Small intestine (tissue), 7 donors: ENCODE measurements around the gene UBE3C. TPM values are rescaled to one million over a fixed set of nuclear protein-coding genes. Genes with fewer than 3 reads are reported as not detected.
"Not testable (repeated sequence)": the region's sequence is repeated elsewhere in the genome, so short reads cannot be mapped to it uniquely, and the experiment has no call there.

Experiments
- DNase-seq, 2 donors: peaks; one replicate each; pipeline versions ENCODE4 v3.0.0 to v3.0.0-alpha.2; 2013
- FAIRE-seq: peaks from 2 replicates; lab custom pipeline; 2012; peaks lifted over from hg19 to GRCh38; lab: Jason Lieb, UNC
- H3K27ac ChIP-seq, 3 donors: one replicate each; pipeline ENCODE4 v1.5.1; 2013; ENCODE audit warnings: low read length in 2 of 3, mild to moderate bottlenecking in 2 of 3, control low read depth in 1 of 3, inconsistent platforms in 1 of 3, low read depth in 1 of 3, moderate library complexity in 1 of 3
- H3K27me3 ChIP-seq, 3 donors: one replicate each; pipeline ENCODE4 v1.6.1; 2013; ENCODE audit warnings: low read length in 3 of 3, inconsistent platforms in 1 of 3; ENCODE audit not compliant: control insufficient read depth in 3 of 3, insufficient read depth in 3 of 3
- H3K36me3 ChIP-seq, 3 donors: one replicate each; pipeline ENCODE4 v1.6.1; 2013; ENCODE audit warnings: low read length in 3 of 3, inconsistent platforms in 1 of 3, low read depth in 1 of 3, mild to moderate bottlenecking in 1 of 3, moderate library complexity in 1 of 3; ENCODE audit not compliant: control insufficient read depth in 3 of 3, insufficient read depth in 2 of 3
- H3K4me1 ChIP-seq, 3 donors: one replicate each; pipeline ENCODE4 v1.6.1; 2013; ENCODE audit warnings: low read length in 2 of 3, inconsistent platforms in 1 of 3, low read depth in 1 of 3, mild to moderate bottlenecking in 1 of 3, moderate library complexity in 1 of 3; ENCODE audit not compliant: control insufficient read depth in 3 of 3, insufficient read depth in 2 of 3
- H3K4me3 ChIP-seq, 3 donors: one replicate each; pipeline ENCODE4 v1.5.1; 2013; ENCODE audit warnings: low read length in 3 of 3, control low read depth in 1 of 3, inconsistent platforms in 1 of 3, low read depth in 1 of 3, mild to moderate bottlenecking in 1 of 3, moderate library complexity in 1 of 3
- H3K9me3 ChIP-seq, 2 donors: one replicate each; pipeline ENCODE4 v1.6.1; 2013; ENCODE audit warnings: low read depth in 1 of 2, low read length in 1 of 2; ENCODE audit not compliant: control insufficient read depth in 2 of 2, insufficient read depth in 1 of 2
- WGBS, 3 donors: extraction: QIAGEN DNeasy Blood & Tissue Kit; methylation state at CpG; one replicate each; pipeline ENCODE4 v1.1.7; 2013; 5-methylcytosine and 5-hydroxymethylcytosine counted together
- polyA plus RNA-seq, 4 donors: library from polyadenylated mRNA; stranded (reverse) in 3 of 4; unstranded in 1 of 4; fragments of 200-250 nt in 3 of 4; fragments of 120-200 nt in 1 of 4; gene quantifications; one replicate each; pipeline versions ENCODE4 v1.2.1 to v1.2.3, GENCODE V29; 2013
- donor health status: healthy with polysubstance abuse.
- donor health status: control.
- donor health status: control.
- donor health status: Bipolar disorder and iron deficiency.
- donor health status: healthy.

Gene UBE3C
- polyA plus RNA-seq, 4 donors: 22.2 to 47.6 (median 26.8) TPM

DNA sequence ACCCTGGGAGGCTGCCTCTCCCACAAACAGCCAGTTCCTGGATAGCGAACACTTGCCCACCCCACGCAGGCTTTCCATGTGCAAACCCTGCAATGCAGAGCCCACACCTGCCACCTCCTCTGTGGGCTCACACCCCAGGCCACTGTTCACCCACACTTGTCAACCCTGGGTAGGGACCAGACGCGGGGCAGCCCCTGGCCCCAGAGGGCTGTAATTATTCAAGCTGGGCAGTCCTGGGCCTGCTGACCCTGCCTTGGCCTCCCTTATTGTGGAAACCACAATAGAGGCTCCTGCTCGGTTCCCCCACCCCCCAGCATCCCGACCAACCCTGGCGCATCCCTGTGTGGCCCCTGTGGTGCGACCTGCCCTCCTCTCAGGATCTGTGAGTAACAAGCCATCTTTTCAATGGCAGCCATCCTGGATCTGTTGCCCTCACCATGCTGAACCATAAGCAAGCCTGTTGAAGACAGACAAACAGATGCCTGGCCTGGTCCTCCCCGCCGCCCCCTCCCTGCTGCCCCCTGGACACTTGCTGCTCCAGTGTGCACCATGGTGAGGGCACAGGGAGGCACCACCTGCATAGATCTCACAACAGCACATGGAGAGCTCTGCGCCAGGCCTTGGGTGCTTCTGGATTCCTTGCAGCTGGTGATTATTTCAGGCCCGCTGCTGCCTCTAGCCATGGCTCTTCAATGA is 15.8 kb upstream of the UBE3C start:
- DNase-seq: no peak
- 78 to 88% (median 87%) methylated on average over 12 of the region's 12 CpGs for WGBS, 3 donors
- no peak overlapping the region for H3K4me3 ChIP-seq

DNA sequence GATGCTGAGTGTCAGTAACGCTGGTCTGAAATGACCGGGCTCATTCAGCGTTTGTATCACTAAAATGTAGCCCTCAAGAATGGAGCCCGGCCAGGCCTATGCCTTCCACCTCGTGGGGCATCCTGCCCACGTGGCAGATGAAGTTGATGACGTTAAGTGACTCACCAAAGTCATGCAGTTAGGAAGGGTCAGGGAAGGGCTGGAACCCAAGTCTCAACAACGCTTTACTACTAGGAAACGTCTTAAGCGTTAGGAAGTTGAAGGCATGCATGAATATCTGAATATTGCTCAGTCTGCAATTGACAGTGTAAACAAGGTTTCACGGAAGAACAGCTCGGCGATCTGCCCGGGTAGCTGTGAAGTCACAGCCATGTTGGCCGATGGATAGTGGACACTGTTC is 14.0 kb upstream of the UBE3C start:
- Histone ChIP-seq H3K27ac (no peak overlapping the region), H3K9me3 (no peaks in the 10 kb centered on the region), H3K4me1 (no peaks in the 10 kb centered on the region), H3K36me3 (no peaks in the 10 kb centered on the region), H3K4me3 (no peak overlapping the region), H3K27me3 (no peaks in the 10 kb centered on the region)
- DNase-seq (no peak), FAIRE-seq (no peak)
- WGBS, 3 donors: 84 to 89% (median 87%) methylated on average over 15 of the region's 15 CpGs

More for the DNA sequence above, 15.8 kb upstream of the UBE3C start:
- H3K27ac ChIP-seq: no peak overlapping the region
- H3K4me1 ChIP-seq: no peaks in the 10 kb centered on the region
- H3K9me3 ChIP-seq: peaks cover 0 to 2% of the 10 kb centered on the region in 2 donors
- peaks cover 0 to under 1% (median 0%) of the 10 kb centered on the region in 3 donors for H3K27me3 ChIP-seq
- H3K36me3 ChIP-seq: no peaks in the 10 kb centered on the region
- FAIRE-seq: no peak

DNA sequence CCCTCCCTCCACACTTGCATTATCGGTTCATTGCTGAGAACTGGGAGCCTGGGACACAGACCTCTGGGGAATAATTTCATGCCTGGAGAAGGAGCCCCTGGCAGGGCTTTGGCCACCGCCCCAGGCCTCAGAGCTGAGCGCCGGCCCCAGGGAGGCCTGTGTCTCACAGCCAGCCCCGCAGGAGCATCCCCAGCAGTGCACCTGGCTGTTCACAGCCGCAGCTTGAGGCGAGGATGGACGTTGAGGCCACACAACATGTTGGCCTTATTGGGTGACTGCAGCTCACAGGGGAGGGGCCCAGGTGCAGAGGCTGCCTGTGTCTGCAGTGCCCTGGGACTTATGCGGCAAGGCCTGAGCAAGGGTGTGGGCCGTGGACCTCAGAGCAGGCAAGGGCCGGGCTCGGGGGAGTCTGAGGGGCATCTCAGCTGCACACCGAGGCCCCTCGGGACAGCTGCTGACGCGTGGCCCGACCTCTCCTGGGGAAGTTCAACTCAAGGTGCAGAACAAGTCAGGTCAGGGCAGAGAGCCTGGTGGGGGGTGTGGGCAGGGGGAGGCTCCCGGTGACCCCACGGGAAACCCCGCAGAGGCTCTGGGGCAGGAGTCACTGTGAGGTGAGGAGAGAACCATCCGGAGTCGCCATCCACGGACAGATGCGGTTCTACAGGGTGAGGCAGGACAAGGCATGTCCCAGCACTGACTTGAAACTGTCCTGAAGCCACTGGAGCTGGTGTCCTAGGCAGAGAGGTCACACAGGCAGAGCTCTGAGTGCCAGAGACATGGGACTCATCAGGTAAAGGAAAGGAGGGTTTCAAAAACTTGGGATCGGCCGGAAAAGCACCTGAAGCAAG is 13.1 kb upstream of the UBE3C start:
- Histone ChIP-seq H3K36me3 (no peaks in the 10 kb centered on the region), H3K27me3 (peaks cover 0 to 3% (median 0%) of the 10 kb centered on the region in 3 donors), H3K9me3 (no peaks in the 10 kb centered on the region), H3K4me3 (no peak overlapping the region), H3K27ac (no peak overlapping the region), H3K4me1 (no peaks in the 10 kb centered on the region)
- 84 to 93% (median 86%) methylated on average over 25 to 26 of the region's 26 CpGs for WGBS, 3 donors
- no peak for FAIRE-seq
- no peak for DNase-seq

DNA sequence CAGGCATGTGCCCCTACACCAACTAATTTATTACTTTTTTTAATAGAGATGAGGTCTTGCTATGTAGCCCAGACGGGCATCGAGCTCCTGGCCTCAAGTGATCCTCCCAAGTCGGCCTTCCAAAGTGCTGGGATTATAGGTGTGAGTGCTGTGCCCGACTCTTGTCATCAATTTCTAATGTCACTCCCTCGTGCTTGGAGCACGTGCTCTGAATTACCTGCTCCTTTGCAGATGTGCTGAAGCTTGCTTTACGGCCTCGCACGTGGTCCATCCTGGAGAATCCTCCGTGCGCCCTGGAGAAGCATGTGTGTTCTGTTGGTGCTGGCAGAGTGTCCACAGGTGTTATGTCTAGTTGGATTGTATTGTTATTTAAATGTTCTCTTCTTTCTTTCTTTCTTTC is 11.8 kb upstream of the UBE3C start:
- Histone ChIP-seq H3K4me3 (no peak overlapping the region), H3K27ac (no peak overlapping the region), H3K4me1 (no peaks in the 10 kb centered on the region), H3K36me3 (no peaks in the 10 kb centered on the region), H3K27me3 (peaks cover 0 to 3% (median 0%) of the 10 kb centered on the region in 3 donors), H3K9me3 (no peaks in the 10 kb centered on the region)
- 86 to 94% (median 91%) methylated on average over 11 of the region's 11 CpGs for WGBS, 3 donors
- FAIRE-seq: no peak
- DNase-seq: no peak

DNA sequence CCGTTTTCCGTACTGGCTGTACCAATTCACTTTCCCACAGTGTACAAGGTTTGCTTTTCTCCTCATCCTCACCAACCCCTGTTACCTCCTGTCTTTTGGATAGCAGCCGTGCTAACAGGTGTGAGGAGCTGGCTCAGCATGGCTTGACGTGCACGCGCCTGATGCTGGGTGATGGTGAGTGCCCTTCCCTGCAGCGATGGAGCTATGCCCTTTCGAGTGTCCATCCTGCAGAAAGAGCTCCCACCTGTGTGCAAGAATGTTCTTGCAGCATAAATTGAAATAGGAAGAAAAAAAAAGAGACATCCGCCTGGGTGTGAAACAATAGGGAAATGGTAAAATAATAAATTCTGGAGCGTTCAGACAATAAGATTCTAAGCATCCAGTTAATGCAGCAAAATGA is 9.5 kb upstream of the UBE3C start:
- no peak overlapping the region for H3K27ac ChIP-seq
- FAIRE-seq (no peak), DNase-seq (no peak)
- WGBS, 3 donors: 72 to 85% (median 73%) methylated on average over 10 of the region's 10 CpGs
- peaks cover 0 to 3% (median 0%) of the 10 kb centered on the region in 3 donors for H3K27me3 ChIP-seq
- no peaks in the 10 kb centered on the region for H3K9me3 ChIP-seq
- no peak overlapping the region for H3K4me3 ChIP-seq
- no peaks in the 10 kb centered on the region for H3K4me1 ChIP-seq
- H3K36me3 ChIP-seq: no peaks in the 10 kb centered on the region

DNA sequence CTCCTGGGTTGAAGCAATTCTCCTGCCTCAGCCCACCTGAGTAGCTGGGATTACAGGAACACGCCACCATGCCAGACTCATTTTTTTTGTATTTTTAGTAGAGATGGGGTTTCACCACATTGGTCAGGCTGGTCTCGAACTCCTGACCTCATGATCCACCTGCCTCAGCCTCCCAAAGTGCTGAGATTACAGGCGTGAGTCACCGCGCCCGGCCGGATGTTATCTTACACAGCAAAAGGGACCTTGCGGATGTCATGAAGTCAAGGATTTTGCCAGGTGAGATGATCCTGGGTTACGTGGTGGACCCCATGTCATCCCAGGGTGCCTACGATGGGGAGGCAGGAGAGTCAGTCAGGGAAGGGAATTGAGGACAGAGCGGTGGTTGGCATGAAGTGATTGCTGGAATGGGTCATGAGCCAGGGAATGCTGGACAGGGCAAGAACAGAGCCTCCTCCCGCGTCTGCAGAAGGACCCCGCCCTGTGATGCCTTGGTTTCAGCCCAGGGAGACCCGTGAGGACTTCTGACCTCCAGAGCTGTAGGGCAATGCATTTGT is 8.7 kb upstream of the UBE3C start:
- 35 to 69% (median 55%) methylated on average over 15 of the region's 15 CpGs for WGBS, 3 donors
- DNase-seq (no peak), FAIRE-seq (no peak)
- no peak overlapping the region for H3K27ac ChIP-seq
- no peaks in the 10 kb centered on the region for H3K36me3 ChIP-seq
- H3K4me1 ChIP-seq: no peaks in the 10 kb centered on the region
- no peak overlapping the region for H3K4me3 ChIP-seq
- H3K27me3 ChIP-seq: peaks cover 0 to 3% (median 0%) of the 10 kb centered on the region in 3 donors
- H3K9me3 ChIP-seq: no peaks in the 10 kb centered on the region

DNA sequence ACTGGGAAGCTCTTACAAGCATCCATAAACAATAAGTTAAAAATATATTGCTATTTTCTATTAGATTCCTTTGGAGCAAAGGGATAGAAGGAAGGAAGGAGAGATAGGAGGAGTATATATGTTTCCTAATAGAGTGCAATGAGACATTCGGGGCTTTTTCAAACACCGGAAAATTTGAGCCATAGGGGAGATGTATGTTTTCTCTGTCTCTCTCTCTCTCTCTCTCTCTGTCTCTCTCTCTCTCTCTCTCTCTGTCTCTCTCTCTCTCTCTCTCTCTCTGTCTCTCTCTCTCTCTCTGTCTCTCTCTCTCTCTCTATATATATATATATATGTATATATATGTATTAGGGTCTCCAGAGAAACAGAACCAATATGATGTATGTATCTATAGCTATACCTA is 7.9 kb upstream of the UBE3C start:
- not testable (repeated sequence) for H3K27ac ChIP-seq, H3K4me3 ChIP-seq, FAIRE-seq, H3K4me1 ChIP-seq, H3K9me3 ChIP-seq, DNase-seq, H3K36me3 ChIP-seq, H3K27me3 ChIP-seq
- WGBS, 3 donors: 81 to 92% (median 87%) methylated on average over 2 of the region's 2 CpGs

DNA sequence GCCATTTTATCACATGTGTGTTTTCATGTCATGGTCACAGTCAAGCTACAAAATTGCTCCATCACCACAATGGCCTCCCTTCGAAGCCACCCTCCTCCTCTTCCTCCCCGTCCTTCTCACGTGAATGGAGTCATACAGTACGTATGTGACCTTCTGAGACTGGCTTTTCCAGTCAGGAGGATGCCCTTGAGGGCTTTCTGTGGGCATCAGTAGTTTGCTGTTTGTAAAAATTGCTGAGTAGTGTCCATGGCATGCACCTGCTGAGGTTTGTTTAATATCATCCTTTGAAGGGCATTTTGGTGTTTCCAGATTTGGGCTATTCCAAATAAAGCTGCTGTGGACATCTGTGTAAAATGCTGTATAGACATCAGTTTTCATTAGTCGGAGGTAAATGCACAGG is 5.9 kb upstream of the UBE3C start:
- peaks cover 0 to 3% (median 0%) of the 10 kb centered on the region in 3 donors for H3K27me3 ChIP-seq
- WGBS, 3 donors: 78 to 84% (median 82%) methylated on average over 5 of the region's 5 CpGs
- no peak overlapping the region for H3K27ac ChIP-seq
- FAIRE-seq: no peak
- no peaks in the 10 kb centered on the region for H3K36me3 ChIP-seq
- H3K9me3 ChIP-seq: no peaks in the 10 kb centered on the region
- no peak overlapping the region for H3K4me3 ChIP-seq
- no peak for DNase-seq
- no peaks in the 10 kb centered on the region for H3K4me1 ChIP-seq
